HCT116 (cell line): ENCODE data around the gene SKAP1. TPM values are rescaled to one million over a fixed set of nuclear protein-coding genes. Genes with fewer than 3 reads are reported as not detected.

Experiments used
- ATAC-seq: fragments of 200-7000 bp; cut with Tn5 transposase; 2 replicates; pipeline ENCODE4 v1.9.1; 2020; ENCODE audit warnings: mild to moderate bottlenecking, moderate library complexity
- BruUV-seq: library from RNA; stranded (reverse); fragments of 400-500 nt; replicated peaks from 2 replicates; lab custom pipeline; 2021; lab: Mats Ljungman, UMichigan
- CTCF ChIA-PET: fragments of 300-600 bp; sonication (Branson Sonifier 250); formaldehyde crosslinking; loops from one replicate; lab custom pipeline; 2021; ENCODE audit warnings: antibody characterized with exemption; lab: Charles Lee
- POLR2A ChIA-PET: fragments of 300-600, 350-600 bp; sonication (Branson Sonifier 250); formaldehyde crosslinking; loops from one replicate; lab custom pipeline; 2021; ENCODE audit warnings: antibody characterized with exemption; lab: Charles Lee
- RAD21 ChIA-PET, 2 experiments: fragments of 300-600 bp; sonication (Branson Sonifier 250); formaldehyde crosslinking; loops; one replicate each; lab custom pipeline; 2023; ENCODE audit warnings: low total read pairs in 2 of 2; ENCODE audit not compliant: uncharacterized antibody in 2 of 2, unreplicated experiment in 2 of 2, low non-redundant PET in 1 of 2; lab: Charles Lee
- DNase-seq: peaks from one replicate; pipeline ENCODE4 v3.0.0-alpha.2; 2010; ENCODE audit warnings: low read depth, low spot score
- H2AFZ ChIP-seq: fragments of 200-600 bp; shearing (Covaris generic), sonication (generic); 2 replicates; pipeline ENCODE4 v1.6.1; 2017; ENCODE audit warnings: low read depth, mixed run types, mixed read lengths, antibody characterized with exemption, low read length; ENCODE audit not compliant: poor library complexity, severe bottlenecking
- H3K27ac ChIP-seq: 2 replicates; pipeline ENCODE4 v1.5.1; 2012; ENCODE audit warnings: low read depth, low read length
- H3K27me3 ChIP-seq: fragments of 200-600 bp; sonication (generic); 2 replicates; pipeline ENCODE4 v1.6.1; 2016; ENCODE audit warnings: mixed run types, low read length, mixed read lengths; ENCODE audit not compliant: insufficient read depth
- H3K36me3 ChIP-seq, 2 experiments: fragments of 200-500 bp in 1 of 2; fragments of 200-600 bp in 1 of 2; sonication (Bioruptor generic) in 1 of 2; sonication (generic) in 1 of 2; 2 replicates each; pipeline versions ENCODE4 v1.5.1 to v1.6.1; 2014 to 2016; ENCODE audit warnings: low read length in 2 of 2, inconsistent platforms in 1 of 2, mixed read lengths in 1 of 2, mixed run types in 1 of 2; ENCODE audit not compliant: insufficient read depth in 2 of 2, control insufficient read depth in 1 of 2
- H3K4me1 ChIP-seq, 2 experiments: fragments of 200-600 bp in 1 of 2; sonication (generic) in 1 of 2; 2 replicates each; pipeline versions ENCODE4 v1.5.1 to v1.6.1; 2012 to 2017; ENCODE audit warnings: low read length in 2 of 2, inconsistent platforms in 1 of 2, mild to moderate bottlenecking in 1 of 2, mixed read lengths in 1 of 2, mixed run types in 1 of 2, moderate library complexity in 1 of 2; ENCODE audit not compliant: insufficient read depth in 2 of 2, control insufficient read depth in 1 of 2
- H3K4me2 ChIP-seq: fragments of 200-600 bp; sonication (generic); 2 replicates; pipeline ENCODE4 v1.6.1; 2017; ENCODE audit warnings: mixed run types, low read length, mixed read lengths
- H3K4me3 ChIP-seq, 2 experiments: fragments of 200-600 bp in 1 of 2; sonication (generic) in 1 of 2; replicated peaks in 1 of 2; 2 replicates each; pipeline ENCODE4 v1.5.1; 2011 to 2016; ENCODE audit warnings: low read length in 2 of 2, control low read depth in 1 of 2, low read depth in 1 of 2, mild to moderate bottlenecking in 1 of 2, mixed read lengths in 1 of 2, mixed run types in 1 of 2
- H3K79me2 ChIP-seq: fragments of 200-600 bp; sonication (generic); 2 replicates; pipeline ENCODE4 v1.6.1; 2017; ENCODE audit warnings: mild to moderate bottlenecking, mixed run types, low read length, moderate library complexity, mixed read lengths; ENCODE audit not compliant: insufficient read depth
- H3K9ac ChIP-seq: fragments of 200-600 bp; sonication (generic); 2 replicates; pipeline ENCODE4 v1.6.1; 2016; ENCODE audit warnings: low read length, mixed read lengths
- H3K9me2 ChIP-seq: fragments of 200-600 bp; sonication (generic), shearing (Covaris generic); 2 replicates; pipeline ENCODE4 v1.6.1; 2017; ENCODE audit warnings: mixed run types, mild to moderate bottlenecking, moderate library complexity; ENCODE audit not compliant: insufficient read depth
- H3K9me3 ChIP-seq, 2 experiments: fragments of 200-500 bp in 1 of 2; fragments of 200-600 bp in 1 of 2; sonication (Bioruptor generic) in 1 of 2; sonication (generic) in 1 of 2; 2 replicates each; pipeline ENCODE4 v1.6.1; 2014 to 2017; ENCODE audit warnings: low read length in 2 of 2, mixed read lengths in 2 of 2, inconsistent platforms in 1 of 2, low read depth in 1 of 2, mild to moderate bottlenecking in 1 of 2, mixed run types in 1 of 2, moderate library complexity in 1 of 2; ENCODE audit not compliant: control insufficient read depth in 1 of 2, insufficient read depth in 1 of 2
- H4K20me1 ChIP-seq: fragments of 200-600 bp; sonication (generic), shearing (Covaris generic); 2 replicates; pipeline ENCODE4 v1.6.1; 2017; ENCODE audit warnings: mixed run types, mild to moderate bottlenecking, moderate library complexity; ENCODE audit not compliant: insufficient read depth
- CBX3 ChIP-seq: IDR thresholded peaks from 2 replicates; pipeline ENCODE4 v1.6.1; 2012; ENCODE audit warnings: low read depth
- CEBPB ChIP-seq: IDR thresholded peaks from 2 replicates; pipeline ENCODE4 v1.6.1; 2012; ENCODE audit warnings: low read depth
- EGR1 ChIP-seq: IDR thresholded peaks from 2 replicates; pipeline ENCODE4 v1.6.1; 2012; ENCODE audit warnings: low read depth
- EZH2 ChIP-seq: fragments of 200-600 bp; sonication (generic); IDR thresholded peaks from 2 replicates; pipeline ENCODE4 v1.6.1; 2017; ENCODE audit warnings: antibody characterized with exemption, mixed run types
- FOSL1 ChIP-seq: IDR thresholded peaks from 2 replicates; pipeline ENCODE4 v1.6.1; 2012; ENCODE audit warnings: low read depth
- POLR2AphosphoS5 ChIP-seq: IDR thresholded peaks from 2 replicates; pipeline ENCODE4 v1.6.1; 2011; ENCODE audit warnings: mild to moderate bottlenecking, low read depth, low read length, moderate library complexity
- RAD21 ChIP-seq: IDR thresholded peaks from 2 replicates; pipeline ENCODE4 v1.6.1; 2012; ENCODE audit warnings: low read depth, mild to moderate bottlenecking
- SIN3A ChIP-seq: IDR thresholded peaks from 2 replicates; pipeline ENCODE4 v1.6.1; 2012; ENCODE audit warnings: low read depth
- SP1 ChIP-seq: IDR thresholded peaks from 2 replicates; pipeline ENCODE4 v1.6.1; 2012; ENCODE audit warnings: low read depth
- YY1 ChIP-seq: IDR thresholded peaks from 2 replicates; pipeline ENCODE4 v1.6.1; 2011; ENCODE audit warnings: low read length, low read depth, moderate library complexity, mild to moderate bottlenecking; ENCODE audit not compliant: insufficient replicate concordance; ENCODE audit errors: extremely low read depth
- ZNF274 ChIP-seq: fragments of 200-500 bp; sonication (Bioruptor generic); IDR thresholded peaks from 2 replicates; pipeline ENCODE4 v1.6.1; 2014; ENCODE audit warnings: mild to moderate bottlenecking, low read depth, low read length, inconsistent platforms
- intact Hi-C: fragments of 100-400 bp; cut with micrococcal nuclease; formaldehyde crosslinking; loops from 2 replicates; pipeline ENCODE4 v1.10.0; 2022
- total RNA-seq: library from RNA; stranded (reverse); gene quantifications from one replicate; pipeline ENCODE4 v1.2.1, GENCODE V29; 2021; ENCODE audit not compliant: unreplicated experiment
- TF ChIP-seq, protein P1 (sequence below): IDR thresholded peaks from 2 replicates; pipeline ENCODE4 v1.6.1; 2012
- TF ChIP-seq, protein P2 (sequence below), 3 experiments: fragments of 200-600 bp in 1 of 3; sonication (generic) in 1 of 3; IDR thresholded peaks in 2 of 3; conservative IDR thresholded peaks in 1 of 3; 2 replicates each; pipeline ENCODE4 v1.5.1; 2012 to 2017; ENCODE audit warnings: low read depth in 2 of 3, low read length in 2 of 3, antibody characterized with exemption in 1 of 3, borderline replicate concordance in 1 of 3, control low read depth in 1 of 3, mild to moderate bottlenecking in 1 of 3, mixed read lengths in 1 of 3, mixed run types in 1 of 3, moderate library complexity in 1 of 3; ENCODE audit not compliant: insufficient read depth in 1 of 3

SKAP1 gene
- total RNA-seq, 1 experiment from 2014 or later, result 12.4 TPM

DNA sequence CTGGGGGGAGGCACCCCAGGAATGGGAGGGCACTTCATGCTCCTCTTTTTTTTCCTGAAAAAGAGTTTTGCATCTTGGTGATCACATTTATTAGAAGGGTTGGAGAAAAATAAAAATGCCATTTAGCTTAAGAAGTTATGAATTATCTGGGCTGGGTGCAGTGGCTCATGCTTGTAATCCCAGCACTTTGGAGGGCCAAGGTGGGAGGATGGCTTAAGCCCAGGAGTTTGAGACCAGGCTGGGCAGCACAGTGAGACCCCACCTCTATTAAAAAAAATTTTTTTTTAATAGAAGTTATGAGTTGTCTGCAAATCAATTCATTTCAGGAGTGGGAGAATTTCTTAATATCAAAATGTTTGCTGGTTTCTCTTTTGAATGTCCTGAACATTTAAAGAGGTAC, 219.0 kb downstream of the SKAP1 start:
- no peak overlapping the region for H3K4me3 ChIP-seq
- H3K79me2 ChIP-seq, result no peaks in the 10 kb centered on the region
- H2AFZ ChIP-seq, result no peak overlapping the region
- no peak overlapping the region for H3K4me2 ChIP-seq
- POLR2A ChIA-PET, result no interaction called here
- RAD21 ChIA-PET, result no interaction called here
- no peak overlapping the region for H3K9ac ChIP-seq
- no peaks in the 10 kb centered on the region for H4K20me1 ChIP-seq
- H3K27me3 ChIP-seq, result no peaks in the 10 kb centered on the region
- CTCF ChIA-PET, result no interaction called here
- TF ChIP-seq, protein P1, sequence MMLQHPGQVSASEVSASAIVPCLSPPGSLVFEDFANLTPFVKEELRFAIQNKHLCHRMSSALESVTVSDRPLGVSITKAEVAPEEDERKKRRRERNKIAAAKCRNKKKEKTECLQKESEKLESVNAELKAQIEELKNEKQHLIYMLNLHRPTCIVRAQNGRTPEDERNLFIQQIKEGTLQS, result no peak
- no peak for TF ChIP-seq CBX3
- no peak for TF ChIP-seq EZH2
- no peak for TF ChIP-seq EGR1
- TF ChIP-seq SIN3A, result no peak
- no peak for TF ChIP-seq SP1
- no peak for TF ChIP-seq FOSL1
- TF ChIP-seq CEBPB, result no peak
- TF ChIP-seq, all 23 proteins: peak for 0
- Histone ChIP-seq H3K4me1 (peaks cover 8 to 26% of the 10 kb centered on the region in 2 experiments; a peak in 3 of 4 replicates), H3K27ac (no peak overlapping the region), H3K9me2 (no peaks in the 10 kb centered on the region), H3K9me3 (no peaks in the 10 kb centered on the region), H3K36me3 (no peaks in the 10 kb centered on the region)
- DNase-seq (no peak), ATAC-seq (no peak)
- intact Hi-C loops, result no loop called here
- no TSS peak for BruUV-seq

DNA sequence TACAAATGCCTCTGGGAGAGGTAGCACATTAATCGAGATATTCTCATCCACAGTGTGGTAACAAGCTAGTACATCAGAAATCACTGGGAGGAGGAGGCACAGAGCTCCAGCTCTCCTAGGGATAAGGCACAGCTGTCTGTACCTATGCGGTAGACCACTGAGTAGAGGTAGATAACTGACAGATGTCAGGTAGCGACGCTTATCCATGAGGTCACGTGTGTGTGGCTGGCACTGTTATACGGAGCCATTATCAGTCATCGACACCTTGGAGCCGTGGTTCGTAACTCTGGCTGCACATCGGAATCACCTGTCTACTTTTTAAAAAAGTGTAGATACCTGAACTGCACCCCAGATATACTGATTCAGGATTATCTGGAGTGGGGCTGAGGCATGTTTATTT, 220.0 kb downstream of the SKAP1 start:
- ChIA-PET RAD21 (no interaction called here), POLR2A (no interaction called here), CTCF (no interaction called here)
- Histone ChIP-seq H3K4me1 (peaks cover 8 to 28% of the 10 kb centered on the region in 2 experiments; a peak in 3 of 4 replicates), H3K27ac (no peak overlapping the region), H3K36me3 (no peaks in the 10 kb centered on the region), H4K20me1 (no peaks in the 10 kb centered on the region), H3K9ac (no peak overlapping the region), H3K4me2 (no peak overlapping the region), H3K9me2 (no peaks in the 10 kb centered on the region), H3K27me3 (no peaks in the 10 kb centered on the region), H3K4me3 (no peak overlapping the region), H3K9me3 (no peaks in the 10 kb centered on the region), H3K79me2 (no peaks in the 10 kb centered on the region), H2AFZ (no peak overlapping the region)
- no TSS peak for BruUV-seq
- TF ChIP-seq, protein P1, result no peak
- TF ChIP-seq, protein P2, sequence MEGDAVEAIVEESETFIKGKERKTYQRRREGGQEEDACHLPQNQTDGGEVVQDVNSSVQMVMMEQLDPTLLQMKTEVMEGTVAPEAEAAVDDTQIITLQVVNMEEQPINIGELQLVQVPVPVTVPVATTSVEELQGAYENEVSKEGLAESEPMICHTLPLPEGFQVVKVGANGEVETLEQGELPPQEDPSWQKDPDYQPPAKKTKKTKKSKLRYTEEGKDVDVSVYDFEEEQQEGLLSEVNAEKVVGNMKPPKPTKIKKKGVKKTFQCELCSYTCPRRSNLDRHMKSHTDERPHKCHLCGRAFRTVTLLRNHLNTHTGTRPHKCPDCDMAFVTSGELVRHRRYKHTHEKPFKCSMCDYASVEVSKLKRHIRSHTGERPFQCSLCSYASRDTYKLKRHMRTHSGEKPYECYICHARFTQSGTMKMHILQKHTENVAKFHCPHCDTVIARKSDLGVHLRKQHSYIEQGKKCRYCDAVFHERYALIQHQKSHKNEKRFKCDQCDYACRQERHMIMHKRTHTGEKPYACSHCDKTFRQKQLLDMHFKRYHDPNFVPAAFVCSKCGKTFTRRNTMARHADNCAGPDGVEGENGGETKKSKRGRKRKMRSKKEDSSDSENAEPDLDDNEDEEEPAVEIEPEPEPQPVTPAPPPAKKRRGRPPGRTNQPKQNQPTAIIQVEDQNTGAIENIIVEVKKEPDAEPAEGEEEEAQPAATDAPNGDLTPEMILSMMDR (IDR thresholded peaks at IDR 0.05 in 2 of 3, conservative IDR thresholded peaks at IDR 0.05 in 1 of 3; ENCODE audit: borderline replicate concordance in 1 of 3, insufficient read depth in 1 of 3, low read depth in 2 of 3, low read length in 2 of 3), result no peak
- TF ChIP-seq ZNF274 (no peak), RAD21 (no peak), POLR2AphosphoS5 (no peak), SIN3A (no peak), SP1 (no peak), CEBPB (no peak), YY1 (no peak)
- DNase-seq (no peak), ATAC-seq (no peak)
- intact Hi-C loops, result no loop called here
